HG02938 (cell line): Measurements from ENCODE around the gene AKT1.

Source experiments
- ATAC-seq: cut with Tn5 transposase; IDR thresholded peaks from one replicate; pipeline ENCODE4 v1.9.1; 2021; ENCODE audit warnings: mild to moderate bottlenecking, moderate library complexity; ENCODE audit not compliant: unreplicated experiment

AKT1 gene

GRCh38 chr14:104786726-104787675 is 8.5 kb downstream of the AKT1 start:
- ATAC-seq = no peak

GRCh38 chr14:104786091-104786586 is 9.4 kb downstream of the AKT1 start:
- no peak for ATAC-seq

DNA sequence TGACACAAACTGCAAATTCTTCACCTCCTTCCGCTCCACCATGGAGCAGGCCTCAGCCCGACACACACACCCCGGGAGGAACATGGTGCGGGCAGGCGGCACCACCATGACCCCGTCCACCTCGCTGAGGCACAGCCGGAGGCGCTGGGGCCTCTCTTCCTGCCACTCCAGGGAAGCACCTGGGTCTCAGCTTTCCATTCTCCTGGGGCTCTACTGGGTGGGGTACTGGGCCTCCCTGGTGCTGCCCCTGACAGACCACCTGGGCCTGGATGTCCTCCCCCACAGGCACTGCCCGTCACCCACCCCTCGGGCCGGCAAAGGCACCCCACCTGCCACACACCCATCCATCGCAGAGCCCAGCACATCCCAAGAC is 9.9 kb downstream of the AKT1 start:
- no peak for ATAC-seq

- no peak for ATAC-seq
Observed at GRCh38 chr14:104784846-104785707, 10.5 kb downstream of the AKT1 start.

DNA sequence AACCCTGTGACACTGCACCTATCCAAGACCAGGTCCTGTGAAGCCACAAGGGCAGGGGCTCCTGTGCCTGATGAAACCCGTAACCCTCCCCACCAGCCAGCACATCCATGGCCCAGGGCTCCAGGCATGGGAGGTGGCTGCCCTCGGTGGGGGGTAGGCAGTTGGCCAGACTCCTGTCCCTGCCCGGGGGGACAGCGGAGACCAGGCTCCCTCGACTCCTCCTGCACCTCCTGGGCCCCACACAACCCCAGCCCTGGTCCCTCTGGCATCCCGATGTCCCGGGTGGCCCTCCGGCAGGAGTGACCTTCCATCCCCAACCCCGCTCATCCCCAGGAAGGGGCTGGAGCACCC is 11.4 kb downstream of the AKT1 start:
- ATAC-seq = no peak

DNA sequence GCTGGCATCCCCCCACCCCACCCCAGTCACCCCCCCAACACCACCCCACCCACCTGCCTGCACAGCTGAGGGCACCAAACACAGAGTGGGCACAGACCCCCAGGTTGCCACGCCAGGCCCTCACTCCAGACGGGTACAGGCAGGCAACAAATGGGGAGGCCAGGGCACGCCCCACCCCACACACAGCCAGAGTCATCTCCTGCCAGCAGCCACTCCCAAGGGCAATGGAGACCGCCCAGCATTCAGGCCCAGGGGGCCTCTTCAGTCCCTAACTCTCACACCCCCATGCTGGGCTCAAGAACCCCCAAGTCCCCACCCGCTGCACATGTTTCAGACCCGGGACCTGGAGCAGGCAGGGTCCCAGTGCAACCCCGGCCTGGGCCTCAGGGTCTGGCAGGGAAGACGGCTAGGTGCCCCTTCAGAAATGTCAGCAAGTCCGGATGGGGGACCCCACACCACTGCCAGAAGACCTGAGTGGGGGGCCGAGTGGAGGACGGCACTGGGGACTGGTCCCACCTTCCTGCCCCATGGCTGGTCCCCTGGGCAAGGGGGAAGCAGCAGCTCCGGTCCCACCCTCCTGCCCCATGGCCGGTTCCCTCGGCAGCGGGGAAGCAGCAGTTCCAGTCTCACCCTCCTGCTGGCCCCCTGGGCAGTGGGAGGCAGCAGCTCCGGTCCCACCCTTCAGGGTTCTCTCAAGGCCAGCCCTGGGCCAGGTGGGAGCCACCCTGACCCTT is 11.9 kb downstream of the AKT1 start:
- no peak for ATAC-seq

DNA sequence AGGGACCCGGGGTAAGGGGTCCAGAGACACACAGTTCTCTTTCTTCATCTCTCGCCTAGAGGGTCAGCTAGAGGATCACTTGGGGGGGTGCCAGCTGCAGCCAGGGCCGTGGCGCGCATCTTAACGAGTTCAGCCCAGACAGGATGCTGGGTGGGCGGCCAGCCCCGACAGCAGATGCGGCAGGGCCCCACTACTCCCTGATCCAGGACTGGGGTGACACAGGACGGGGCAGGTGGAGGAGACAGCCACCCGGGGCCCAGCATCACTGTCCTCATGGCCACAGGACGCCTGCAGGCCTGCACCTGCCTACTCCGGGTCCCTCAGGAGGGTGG is 12.8 kb downstream of the AKT1 start:
- ATAC-seq = no peak

GRCh38 chr14:104782086-104782807 is 13.3 kb downstream of the AKT1 start:
- ATAC-seq = no peak

DNA sequence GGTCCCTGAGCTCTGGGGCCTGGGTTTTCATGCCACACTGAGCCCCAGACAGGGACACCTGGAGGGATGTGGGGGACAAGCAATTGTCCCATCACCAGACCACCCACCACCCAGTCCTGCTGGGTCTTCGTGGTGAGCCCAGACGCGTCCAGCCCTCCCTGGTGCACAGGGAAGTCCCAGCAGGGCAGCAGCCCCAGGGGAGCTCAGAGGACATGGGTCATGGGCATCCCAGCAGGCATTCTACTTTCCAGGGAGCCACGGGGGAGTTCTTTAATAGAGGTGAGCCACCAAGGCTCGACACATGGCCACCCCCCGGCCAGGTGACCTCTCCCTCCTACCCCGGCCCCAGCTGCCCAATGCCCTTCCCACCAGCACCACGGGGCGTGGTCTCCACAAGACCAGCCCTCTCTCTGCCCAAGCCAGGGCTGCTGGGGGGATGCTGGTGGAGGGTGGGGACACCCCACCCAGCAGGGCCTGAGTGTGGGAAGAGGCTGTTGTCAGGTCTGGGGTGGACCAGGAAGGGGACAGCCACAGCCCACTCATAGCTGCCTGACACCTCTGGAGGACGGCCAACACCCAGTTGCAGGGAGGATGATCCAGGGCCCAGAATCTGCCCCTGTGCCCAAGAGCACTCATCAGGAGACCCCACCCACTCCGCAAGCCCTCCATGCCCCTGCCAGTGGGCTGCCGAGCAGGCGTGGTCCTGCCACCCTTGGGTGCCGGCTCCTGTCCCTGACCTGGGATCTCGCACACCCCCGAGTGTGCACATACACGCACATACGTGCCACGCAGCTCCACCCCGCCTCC is 14.1 kb downstream of the AKT1 start:
- ATAC-seq = no peak

GRCh38 chr14:104780513-104781030 is 15.0 kb downstream of the AKT1 start:
- no peak for ATAC-seq

DNA sequence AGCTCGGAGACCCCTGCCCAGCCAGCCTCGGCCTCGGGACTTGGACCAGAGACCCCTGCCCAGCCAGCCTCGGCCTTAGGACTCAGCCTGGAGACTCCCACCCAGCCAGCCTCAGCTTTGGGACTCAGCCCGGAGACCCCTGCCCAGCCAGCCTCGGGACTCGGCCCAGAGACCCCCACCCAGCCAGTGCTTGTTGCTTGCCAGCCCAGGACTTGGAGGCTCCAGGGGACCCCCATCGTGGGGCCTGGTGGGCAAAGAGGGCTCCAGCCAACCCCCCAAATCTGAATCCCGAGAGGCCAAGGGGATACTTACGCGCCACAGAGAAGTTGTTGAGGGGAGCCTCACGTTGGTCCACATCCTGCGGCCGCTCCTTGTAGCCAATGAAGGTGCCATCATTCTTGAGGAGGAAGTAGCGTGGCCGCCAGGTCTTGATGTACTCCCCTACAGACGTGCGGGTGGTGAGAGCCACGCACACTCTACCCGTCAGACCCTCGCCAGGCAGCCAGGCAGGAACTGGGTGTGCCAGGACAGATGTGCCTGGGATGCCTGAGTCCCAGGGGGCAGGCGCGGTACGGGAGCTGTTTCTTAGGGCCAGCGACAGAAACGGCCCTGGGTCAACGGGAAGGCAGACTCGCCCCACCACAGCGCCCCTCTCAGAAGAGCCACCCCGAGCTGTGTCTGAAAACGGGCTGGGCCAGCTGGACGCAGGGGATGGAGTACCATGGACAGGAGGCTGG is 15.6 kb downstream of the AKT1 start:
- no peak for ATAC-seq

- ATAC-seq = no peak
Observed at GRCh38 chr14:104778694-104779331, 16.7 kb downstream of the AKT1 start.

- ATAC-seq = no peak
Observed at GRCh38 chr14:104777808-104778249, 17.7 kb downstream of the AKT1 start.

- ATAC-seq = no peak
Observed at GRCh38 chr14:104776961-104777807, 18.4 kb downstream of the AKT1 start.

GRCh38 chr14:104776481-104776880 is 19.1 kb downstream of the AKT1 start:
- no peak for ATAC-seq

DNA sequence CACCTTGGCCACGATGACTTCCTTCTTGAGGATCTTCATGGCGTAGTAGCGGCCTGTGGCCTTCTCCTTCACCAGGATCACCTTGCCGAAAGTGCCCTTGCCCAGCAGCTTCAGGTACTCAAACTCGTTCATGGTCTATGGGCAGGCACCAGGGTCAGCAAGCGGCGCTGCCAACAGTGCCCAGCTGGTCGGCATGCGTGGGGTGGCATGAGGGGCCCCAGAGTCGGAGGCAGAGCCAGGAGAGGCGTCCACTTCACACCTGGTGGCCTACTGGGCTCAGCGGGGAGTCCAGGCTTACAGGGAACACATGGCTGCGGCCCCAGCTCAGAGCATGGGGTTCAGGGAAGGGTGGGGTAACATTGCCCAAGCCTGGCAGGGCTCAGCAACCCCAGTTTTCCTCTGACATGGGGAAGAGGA is 20.5 kb downstream of the AKT1 start:
- no peak for ATAC-seq

- ATAC-seq = no peak
Observed at GRCh38 chr14:104774453-104775072, 21.0 kb downstream of the AKT1 start.
